IMR-90 (cell line): Measurements from ENCODE around the gene TGFA. TPM values are rescaled to one million over a fixed set of nuclear protein-coding genes. Genes with fewer than 3 reads are reported as not detected.

Experiments
- ATAC-seq: fragments of 200-7000 bp; cut with Tn5 transposase; 2 replicates; pipeline ENCODE4 v1.9.1; 2020; ENCODE audit warnings: low read depth, mild to moderate bottlenecking, moderate library complexity
- BruUV-seq: library from RNA; stranded (reverse); fragments of 400-500 nt; replicated peaks from 2 replicates; lab custom pipeline; 2021; lab: Mats Ljungman, UMichigan
- CTCF ChIA-PET: fragments of 300-600 bp; formaldehyde crosslinking; extraction: SDS; loops from one replicate; lab custom pipeline; 2021; ENCODE audit warnings: antibody characterized with exemption; lab: Yijun Ruan, JAX
- POLR2A ChIA-PET: fragments of 300-600 bp; sonication (Branson Sonifier 250); formaldehyde crosslinking; loops from one replicate; lab custom pipeline; 2022; ENCODE audit warnings: antibody characterized with exemption; ENCODE audit not compliant: unreplicated experiment; lab: Charles Lee
- DNase-seq: peaks from one replicate; pipeline ENCODE4 v3.0.0; 2013
- H2AFZ ChIP-seq: replicated peaks from 2 replicates; pipeline ENCODE3; 2013; ENCODE audit warnings: low read length, mild to moderate bottlenecking; ENCODE audit not compliant: poor library complexity
- H2AK5ac ChIP-seq: 2 replicates; pipeline ENCODE4 v1.6.1; 2013; ENCODE audit warnings: low read depth, low read length, inconsistent platforms
- H2AK9ac ChIP-seq: replicated peaks from 2 replicates; pipeline ENCODE3; 2013; ENCODE audit warnings: mild to moderate bottlenecking, low read depth, low read length, moderate library complexity; ENCODE audit not compliant: poor library complexity
- H2BK120ac ChIP-seq: 2 replicates; pipeline ENCODE4 v1.6.1; 2013; ENCODE audit warnings: low read depth, low read length, inconsistent platforms
- H2BK15ac ChIP-seq: 3 replicates; pipeline ENCODE4 v1.6.1; 2013; ENCODE audit warnings: low read depth, low read length, inconsistent platforms
- H2BK20ac ChIP-seq: 2 replicates; pipeline ENCODE4 v1.6.1; 2013; ENCODE audit warnings: low read depth, mild to moderate bottlenecking, inconsistent platforms, low read length, moderate library complexity
- H2BK5ac ChIP-seq: 2 replicates; pipeline ENCODE4 v1.6.1; 2013; ENCODE audit warnings: mild to moderate bottlenecking, low read depth, low read length, inconsistent platforms; ENCODE audit not compliant: poor library complexity, severe bottlenecking
- H3K14ac ChIP-seq: replicated peaks from 2 replicates; pipeline ENCODE4 v1.6.1; 2013; ENCODE audit warnings: low read depth, low read length, inconsistent platforms
- H3K18ac ChIP-seq: 2 replicates; pipeline ENCODE4 v1.6.1; 2013; ENCODE audit warnings: low read depth, low read length, control low read depth
- H3K23ac ChIP-seq: 2 replicates; pipeline ENCODE4 v1.6.1; 2013; ENCODE audit warnings: low read depth, low read length, inconsistent platforms
- H3K27ac ChIP-seq: 2 replicates; pipeline ENCODE4 v1.5.1; 2013; ENCODE audit warnings: mild to moderate bottlenecking, control low read depth, low read length; ENCODE audit not compliant: insufficient read depth
- H3K27me3 ChIP-seq: 2 replicates; pipeline ENCODE4 v1.6.1; 2013; ENCODE audit warnings: low read length; ENCODE audit not compliant: control insufficient read depth, insufficient read depth
- H3K36me3 ChIP-seq: 2 replicates; pipeline ENCODE4 v1.6.1; 2013; ENCODE audit warnings: low read length, mixed read lengths; ENCODE audit not compliant: control insufficient read depth, insufficient read depth
- H3K4ac ChIP-seq: 2 replicates; pipeline ENCODE4 v1.6.1; 2013; ENCODE audit warnings: low read depth, low read length, inconsistent platforms
- H3K4me1 ChIP-seq: 2 replicates; pipeline ENCODE4 v1.6.1; 2013; ENCODE audit warnings: low read length, mixed read lengths; ENCODE audit not compliant: control insufficient read depth, insufficient read depth
- H3K4me2 ChIP-seq: 2 replicates; pipeline ENCODE4 v1.6.1; 2013; ENCODE audit warnings: low read depth, mild to moderate bottlenecking, control low read depth, low read length, moderate library complexity
- H3K4me3 ChIP-seq: 2 replicates; pipeline ENCODE4 v1.5.1; 2013; ENCODE audit warnings: low read depth, mild to moderate bottlenecking, control low read depth, low read length, moderate library complexity; ENCODE audit not compliant: insufficient read depth
- H3K56ac ChIP-seq: 2 replicates; pipeline ENCODE4 v1.6.1; 2013; ENCODE audit warnings: low read length, inconsistent platforms; ENCODE audit not compliant: insufficient read depth; ENCODE audit errors: extremely low read depth
- H3K79me1 ChIP-seq, 2 experiments: 2 replicates each; pipeline ENCODE4 v1.6.1; 2013; ENCODE audit warnings: low read length in 2 of 2, inconsistent platforms in 1 of 2, low read depth in 1 of 2
- H3K9ac ChIP-seq: 2 replicates; pipeline ENCODE4 v1.6.1; 2013; ENCODE audit warnings: low read depth, low read length, control low read depth
- H3K9me1 ChIP-seq: 2 replicates; pipeline ENCODE4 v1.6.1; 2013; ENCODE audit warnings: low read length, inconsistent platforms; ENCODE audit not compliant: insufficient read depth
- H3K9me3 ChIP-seq: 2 replicates; pipeline ENCODE4 v1.6.1; 2013; ENCODE audit warnings: low read length; ENCODE audit not compliant: control insufficient read depth, insufficient read depth
- H4K20me1 ChIP-seq: 2 replicates; pipeline ENCODE4 v1.6.1; 2013; ENCODE audit warnings: low read length, inconsistent platforms; ENCODE audit not compliant: insufficient read depth
- H4K5ac ChIP-seq: 2 replicates; pipeline ENCODE4 v1.6.1; 2013; ENCODE audit warnings: mild to moderate bottlenecking, low read depth, low read length, control low read depth
- H4K8ac ChIP-seq, 2 experiments: 2 replicates each; pipeline ENCODE4 v1.6.1; 2013; ENCODE audit warnings: low read depth in 2 of 2, low read length in 2 of 2, control low read depth in 1 of 2, inconsistent platforms in 1 of 2
- H4K91ac ChIP-seq: 2 replicates; pipeline ENCODE4 v1.6.1; 2013; ENCODE audit warnings: low read depth, low read length, inconsistent platforms; ENCODE audit not compliant: insufficient read depth
- BHLHE40 ChIP-seq: fragments of 150-350 bp; IDR thresholded peaks from 2 replicates; pipeline ENCODE4 v1.6.1; 2016; ENCODE audit warnings: mild to moderate bottlenecking, low read depth, low read length
- CEBPB ChIP-seq: IDR thresholded peaks from 2 replicates; pipeline ENCODE4 v1.6.1; 2012; ENCODE audit warnings: low read depth, low read length, improper control_type of control experiment
- CHD1 ChIP-seq: IDR thresholded peaks from 2 replicates; pipeline ENCODE4 v1.6.1; 2012; ENCODE audit warnings: low read depth, low read length, improper control_type of control experiment
- FOS ChIP-seq: fragments of 150-350 bp; IDR thresholded peaks from 2 replicates; pipeline ENCODE4 v1.6.1; 2016; ENCODE audit warnings: low read depth, low read length
- MAFK ChIP-seq: IDR thresholded peaks from 2 replicates; pipeline ENCODE4 v1.6.1; 2012; ENCODE audit warnings: low read depth, low read length, improper control_type of control experiment
- MAZ ChIP-seq: IDR thresholded peaks from 2 replicates; pipeline ENCODE4 v1.6.1; 2012; ENCODE audit warnings: low read depth, mild to moderate bottlenecking, low read length, improper control_type of control experiment, moderate library complexity, borderline replicate concordance
- MXI1 ChIP-seq: IDR thresholded peaks from 2 replicates; pipeline ENCODE4 v1.6.1; 2012; ENCODE audit warnings: low read depth, mild to moderate bottlenecking, low read length, moderate library complexity, borderline replicate concordance
- NFE2L2 ChIP-seq: fragments of 150-350 bp; IDR thresholded peaks from 2 replicates; pipeline ENCODE4 v1.6.1; 2016; ENCODE audit warnings: low read depth, mild to moderate bottlenecking, low read length
- POLR2A ChIP-seq: IDR thresholded peaks from 2 replicates; pipeline ENCODE4 v1.6.1; 2012; ENCODE audit warnings: mild to moderate bottlenecking, low read depth, low read length
- RAD21 ChIP-seq: IDR thresholded peaks from 2 replicates; pipeline ENCODE4 v1.6.1; 2012; ENCODE audit warnings: low read length, improper control_type of control experiment
- WGBS, 2 experiments: methylation state at CpG; one replicate each; pipeline versions ENCODE4 v1.1.5 to v1.1.7; 2013; ENCODE audit warnings: missing lambda C conversion rate in 2 of 2; ENCODE audit not compliant: insufficient read length in 1 of 2; ENCODE audit errors: extremely low coverage in 2 of 2; 5-methylcytosine and 5-hydroxymethylcytosine counted together
- dilution Hi-C: fragments of 300-500 bp; cut with HindIII; formaldehyde crosslinking; loops from one replicate; pipeline ENCODE4 v1.14.3; 2018; ENCODE audit warnings: low sequenced_read_pairs; ENCODE audit not compliant: unreplicated experiment
- in situ Hi-C: fragments of 300-500 bp; cut with MboI; formaldehyde crosslinking; loops from 3 replicates; pipeline ENCODE4 v1.14.3; 2019; ENCODE audit warnings: low sequenced_read_pairs, inconsistent platforms, mixed read lengths
- intact Hi-C: fragments of 100-400 bp; cut with micrococcal nuclease; formaldehyde crosslinking; loops from 2 replicates; pipeline ENCODE4 v1.10.0; 2022
- polyA plus RNA-seq, 3 experiments: library from polyadenylated mRNA; depleted of rRNA; stranded (reverse); fragments of >200 nt; gene quantifications; 2 replicates each; pipeline ENCODE4 v1.2.3, GENCODE V29; 2012; ENCODE audit warnings: low replicate concordance in 1 of 3
- total RNA-seq: library from RNA; depleted of rRNA; stranded (reverse); fragments of >200 nt; gene quantifications from 2 replicates; pipeline ENCODE4 v1.2.3, GENCODE V29; 2012
- TF ChIP-seq, protein P1 (sequence below): conservative IDR thresholded peaks from 2 replicates; pipeline ENCODE4 v1.5.1; 2012; ENCODE audit warnings: mild to moderate bottlenecking, low read depth, low read length, improper control_type of control experiment
- TF ChIP-seq, protein P2 (sequence below): fragments of 150-350 bp; IDR thresholded peaks from 2 replicates; pipeline ENCODE4 v1.6.1; 2016; ENCODE audit warnings: low read depth, mild to moderate bottlenecking, low read length, moderate library complexity, borderline replicate concordance

Gene TGFA
- total and polyA plus RNA-seq, 2 of the 4 experiments (the other 2 are of a cell fraction): not detected

DNA sequence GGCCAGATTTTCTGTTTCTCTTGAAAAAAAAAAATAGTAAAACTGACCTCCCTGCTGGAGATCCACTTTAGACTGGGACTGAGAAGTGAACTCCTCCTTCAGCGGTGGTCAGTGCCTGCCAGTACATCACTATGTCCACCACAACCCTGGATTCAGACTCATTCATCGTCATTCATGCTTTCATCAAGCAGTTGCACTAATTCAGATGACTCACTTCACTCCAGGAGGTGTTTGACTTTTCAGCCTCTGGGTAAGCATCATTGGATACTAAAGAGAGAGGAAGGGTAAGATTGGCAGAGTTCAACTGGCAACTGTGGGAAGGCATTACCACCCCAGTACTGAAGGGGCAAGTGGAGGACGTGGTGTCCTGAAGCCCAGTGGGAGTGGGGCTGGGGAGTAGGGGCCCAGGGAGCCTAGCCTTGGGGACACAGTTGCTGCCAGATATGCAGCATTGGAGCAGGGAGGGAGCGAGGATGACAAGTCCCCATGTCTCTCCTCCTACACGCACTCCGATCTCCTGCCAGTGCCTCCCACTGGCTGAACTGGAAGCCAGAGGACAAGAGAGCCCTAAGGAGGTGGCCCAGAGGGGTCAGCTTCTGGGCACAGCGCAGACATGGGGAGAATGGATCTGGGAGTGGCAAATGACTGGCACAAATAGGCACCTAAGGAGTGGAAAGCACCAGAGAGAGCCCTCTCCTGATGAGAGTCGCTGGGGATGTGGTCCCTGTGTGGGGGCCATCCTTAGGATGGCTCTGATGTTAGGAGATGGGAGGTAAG lies 111.1 kb downstream of the TGFA start:
- H3K18ac ChIP-seq: no peak overlapping the region
- no peak overlapping the region for H4K8ac ChIP-seq
- WGBS, 2 experiments: no CpG with 5 or more reads among the region's 8 CpGs
- no peak overlapping the region for H3K9ac ChIP-seq
- no peak overlapping the region for H2BK20ac ChIP-seq
- in situ Hi-C loops: no loop called here
- ChIA-PET POLR2A (no interaction called here), CTCF (no interaction called here)
- H3K27ac ChIP-seq: no peak overlapping the region
- no peak overlapping the region for H4K5ac ChIP-seq
- no peaks in the 10 kb centered on the region for H3K4me1 ChIP-seq
- H3K56ac ChIP-seq: no peak overlapping the region
- DNase-seq (no peak), ATAC-seq (no peak)
- no peak overlapping the region for H2AK9ac ChIP-seq
- no peaks in the 10 kb centered on the region for H3K9me3 ChIP-seq
- H3K27me3 ChIP-seq: 0 out of 2 replicates have a peak, but pooled peaks cover 2% of the 10 kb centered on the region
- H3K4me3 ChIP-seq: no peak overlapping the region
- H2AFZ ChIP-seq: no peak overlapping the region
- intact Hi-C loops: no loop called here
- no peak overlapping the region for H3K4me2 ChIP-seq
- H2BK15ac ChIP-seq: no peak overlapping the region
- H2BK5ac ChIP-seq: no peak overlapping the region
- TF ChIP-seq BHLHE40 (no peak), MAZ (no peak), FOS (no peak), CHD1 (no peak), RAD21 (no peak), MAFK (no peak), POLR2A (no peak), MXI1 (no peak), CEBPB (no peak), NFE2L2 (no peak)
- TF ChIP-seq, protein P1, sequence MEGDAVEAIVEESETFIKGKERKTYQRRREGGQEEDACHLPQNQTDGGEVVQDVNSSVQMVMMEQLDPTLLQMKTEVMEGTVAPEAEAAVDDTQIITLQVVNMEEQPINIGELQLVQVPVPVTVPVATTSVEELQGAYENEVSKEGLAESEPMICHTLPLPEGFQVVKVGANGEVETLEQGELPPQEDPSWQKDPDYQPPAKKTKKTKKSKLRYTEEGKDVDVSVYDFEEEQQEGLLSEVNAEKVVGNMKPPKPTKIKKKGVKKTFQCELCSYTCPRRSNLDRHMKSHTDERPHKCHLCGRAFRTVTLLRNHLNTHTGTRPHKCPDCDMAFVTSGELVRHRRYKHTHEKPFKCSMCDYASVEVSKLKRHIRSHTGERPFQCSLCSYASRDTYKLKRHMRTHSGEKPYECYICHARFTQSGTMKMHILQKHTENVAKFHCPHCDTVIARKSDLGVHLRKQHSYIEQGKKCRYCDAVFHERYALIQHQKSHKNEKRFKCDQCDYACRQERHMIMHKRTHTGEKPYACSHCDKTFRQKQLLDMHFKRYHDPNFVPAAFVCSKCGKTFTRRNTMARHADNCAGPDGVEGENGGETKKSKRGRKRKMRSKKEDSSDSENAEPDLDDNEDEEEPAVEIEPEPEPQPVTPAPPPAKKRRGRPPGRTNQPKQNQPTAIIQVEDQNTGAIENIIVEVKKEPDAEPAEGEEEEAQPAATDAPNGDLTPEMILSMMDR: no peak
- TF ChIP-seq, protein P2, sequence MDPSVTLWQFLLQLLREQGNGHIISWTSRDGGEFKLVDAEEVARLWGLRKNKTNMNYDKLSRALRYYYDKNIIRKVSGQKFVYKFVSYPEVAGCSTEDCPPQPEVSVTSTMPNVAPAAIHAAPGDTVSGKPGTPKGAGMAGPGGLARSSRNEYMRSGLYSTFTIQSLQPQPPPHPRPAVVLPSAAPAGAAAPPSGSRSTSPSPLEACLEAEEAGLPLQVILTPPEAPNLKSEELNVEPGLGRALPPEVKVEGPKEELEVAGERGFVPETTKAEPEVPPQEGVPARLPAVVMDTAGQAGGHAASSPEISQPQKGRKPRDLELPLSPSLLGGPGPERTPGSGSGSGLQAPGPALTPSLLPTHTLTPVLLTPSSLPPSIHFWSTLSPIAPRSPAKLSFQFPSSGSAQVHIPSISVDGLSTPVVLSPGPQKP: no peak
- no peaks in the 10 kb centered on the region for H3K36me3 ChIP-seq
- no peak overlapping the region for H2AK5ac ChIP-seq
- H3K4ac ChIP-seq: no peak overlapping the region
- no peak overlapping the region for H4K91ac ChIP-seq
- H2BK120ac ChIP-seq: no peak overlapping the region
- no peaks in the 10 kb centered on the region for H4K20me1 ChIP-seq
- no peaks in the 10 kb centered on the region for H3K9me1 ChIP-seq
- dilution Hi-C loops: no loop called here
- no TSS peak for BruUV-seq
- no peak overlapping the region for H3K14ac ChIP-seq
- H3K23ac ChIP-seq: no peak overlapping the region
- no peaks in the 10 kb centered on the region for H3K79me1 ChIP-seq
